CD14-positive monocyte (primary cell): ENCODE measurements around the gene TBC1D5. TPM values are rescaled to one million over a fixed set of nuclear protein-coding genes. Genes with fewer than 3 reads are reported as not detected.

Experiments
- DNase-seq, 3 donors: peaks; one replicate each; pipeline ENCODE4 v3.0.0-alpha.2; 2011 to 2022
- H2AFZ ChIP-seq: 2 replicates; pipeline ENCODE4 v1.6.0; 2012; ENCODE audit warnings: mild to moderate bottlenecking, low read depth, low read length, inconsistent platforms; ENCODE audit not compliant: insufficient read depth, poor library complexity, severe bottlenecking
- H3K27ac ChIP-seq, 2 donors: 1 replicate in 1 of 2; 2 replicates in 1 of 2; pipeline ENCODE4 v1.5.1; 2012 to 2013; ENCODE audit warnings: low read length in 2 of 2, control low read depth in 1 of 2, inconsistent platforms in 1 of 2, low read depth in 1 of 2, mild to moderate bottlenecking in 1 of 2
- H3K27me3 ChIP-seq, 2 donors: one replicate each; pipeline versions ENCODE4 v1.6.0 to v1.6.1; 2011 to 2013; ENCODE audit warnings: low read length in 2 of 2; ENCODE audit not compliant: control insufficient read depth in 2 of 2, insufficient read depth in 2 of 2
- H3K36me3 ChIP-seq, 2 donors: replicated peaks in 1 of 2; 1 replicate in 1 of 2; 2 replicates in 1 of 2; pipeline versions ENCODE4 v1.5.1 to v1.6.1; 2012 to 2013; ENCODE audit warnings: low read length in 2 of 2, control low read depth in 1 of 2, inconsistent platforms in 1 of 2, mild to moderate bottlenecking in 1 of 2; ENCODE audit not compliant: insufficient read depth in 2 of 2, control insufficient read depth in 1 of 2
- H3K4me1 ChIP-seq, 2 donors: 1 replicate in 1 of 2; 2 replicates in 1 of 2; pipeline versions ENCODE4 v1.5.1 to v1.6.1; 2012 to 2013; ENCODE audit warnings: low read length in 2 of 2, control low read depth in 1 of 2, inconsistent platforms in 1 of 2, mild to moderate bottlenecking in 1 of 2, moderate library complexity in 1 of 2; ENCODE audit not compliant: insufficient read depth in 2 of 2, control insufficient read depth in 1 of 2
- H3K4me2 ChIP-seq: replicated peaks from 2 replicates; pipeline ENCODE3; 2012; ENCODE audit warnings: low read length, moderate library complexity, mild to moderate bottlenecking; ENCODE audit not compliant: poor library complexity, severe bottlenecking; ENCODE audit errors: extremely low read depth
- H3K4me3 ChIP-seq, 3 experiments: fragments of 200-600 bp in 1 of 3; sonication (generic) in 1 of 3; replicated peaks in 1 of 3; 1 replicate in 2 of 3; 2 replicates in 1 of 3; pipeline ENCODE4 v1.5.1; 2011 to 2013; ENCODE audit warnings: low read length in 3 of 3, mild to moderate bottlenecking in 3 of 3, control low read depth in 2 of 3, low read depth in 2 of 3, inconsistent platforms in 1 of 3, moderate library complexity in 1 of 3
- H3K79me2 ChIP-seq: 2 replicates; pipeline ENCODE4 v1.6.0; 2012; ENCODE audit warnings: mild to moderate bottlenecking, control low read depth, inconsistent platforms, low read length, moderate library complexity; ENCODE audit not compliant: insufficient read depth
- H3K9ac ChIP-seq: 2 replicates; pipeline ENCODE4 v1.6.0; 2017; ENCODE audit warnings: low read length, mild to moderate bottlenecking; ENCODE audit not compliant: insufficient read depth, poor library complexity, severe bottlenecking
- H3K9me3 ChIP-seq, 2 donors: replicated peaks in 1 of 2; 1 replicate in 1 of 2; 2 replicates in 1 of 2; pipeline versions ENCODE4 v1.5.1 to v1.6.1; 2012 to 2013; ENCODE audit warnings: low read length in 2 of 2, control low read depth in 1 of 2; ENCODE audit not compliant: control insufficient read depth in 1 of 2, insufficient read depth in 1 of 2
- H4K20me1 ChIP-seq: 2 replicates; pipeline ENCODE4 v1.6.0; 2012; ENCODE audit warnings: mild to moderate bottlenecking, low read length, control low read depth, moderate library complexity; ENCODE audit not compliant: insufficient read depth
- H3K27ac Mint-ChIP-seq, 7 donors: one replicate each; pipeline ENCODE4 v1.8.0; 2020; ENCODE audit warnings: mild to moderate bottlenecking in 7 of 7, mixed read lengths in 7 of 7, moderate library complexity in 6 of 7, inconsistent platforms in 2 of 7
- H3K27me3 Mint-ChIP-seq, 3 donors: one replicate each; pipeline ENCODE4 v1.8.0; 2021 to 2022; ENCODE audit warnings: low read depth in 3 of 3, mild to moderate bottlenecking in 3 of 3, mixed read lengths in 3 of 3, moderate library complexity in 3 of 3, inconsistent platforms in 1 of 3
- H3K36me3 Mint-ChIP-seq, 2 donors: one replicate each; pipeline ENCODE4 v1.8.0; 2020; ENCODE audit warnings: mixed read lengths in 2 of 2, inconsistent platforms in 1 of 2, mild to moderate bottlenecking in 1 of 2
- H3K4me1 Mint-ChIP-seq: one replicate; pipeline ENCODE4 v1.8.0; 2020; ENCODE audit warnings: mild to moderate bottlenecking, mixed read lengths
- H3K4me3 Mint-ChIP-seq, 2 donors: one replicate each; pipeline ENCODE4 v1.8.0; 2020; ENCODE audit warnings: mild to moderate bottlenecking in 2 of 2, mixed read lengths in 2 of 2, moderate library complexity in 1 of 2
- H3K9me3 Mint-ChIP-seq, 7 donors: one replicate each; pipeline ENCODE4 v1.8.0; 2020 to 2022; ENCODE audit warnings: mixed read lengths in 7 of 7, mild to moderate bottlenecking in 6 of 7, moderate library complexity in 6 of 7, inconsistent platforms in 2 of 7
- CTCF ChIP-seq: fragments of 200-600 bp; IDR thresholded peaks from one replicate; pipeline ENCODE4 v1.8.0; 2022; ENCODE audit warnings: antibody characterized with exemption, mild to moderate bottlenecking
- WGBS: methylation state at CpG from one replicate; pipeline ENCODE4 v1.1.5; 2013; ENCODE audit warnings: missing lambda C conversion rate; ENCODE audit not compliant: insufficient coverage; 5-methylcytosine and 5-hydroxymethylcytosine counted together
- intact Hi-C, 2 donors: fragments of 100-400 bp; cut with micrococcal nuclease; formaldehyde crosslinking; loops; one replicate each; pipeline versions ENCODE4 v1.15.0 to v1.15.1; 2023
- polyA plus RNA-seq, 3 donors: library from polyadenylated mRNA; depleted of rRNA in 1 of 3; unstranded in 2 of 3; stranded (reverse) in 1 of 3; fragments of 300-500 nt in 2 of 3; fragments of >200 nt in 1 of 3; fragmentation: Illumina TruSeq in 2 of 3; gene quantifications; 1 replicate in 2 of 3; 2 replicates in 1 of 3; pipeline ENCODE4 v1.2.3, GENCODE V29; 2012 to 2021

Gene TBC1D5
- polyA plus RNA-seq, 3 donors: 17.6 to 35.3 (median 21.0) TPM

DNA sequence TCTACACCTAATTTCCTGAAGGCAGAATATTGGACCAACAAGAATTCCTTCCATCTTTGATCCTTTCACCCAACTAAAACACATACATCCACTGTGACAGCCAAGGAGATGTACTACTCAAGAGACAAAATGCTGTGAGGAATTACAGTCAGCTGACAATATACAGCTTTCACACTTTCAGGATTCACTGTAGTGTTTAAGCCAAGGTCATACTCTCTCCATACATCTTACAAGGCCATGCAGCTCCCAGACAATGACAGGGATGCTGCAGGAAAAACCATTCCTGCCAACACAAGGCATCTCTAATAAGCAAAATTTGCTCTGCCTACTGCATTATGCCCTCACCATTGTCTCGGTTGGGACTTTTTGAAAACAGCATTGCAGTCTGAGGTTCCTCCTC lies 170.7 kb downstream of the TBC1D5 start:
- no peaks in the 10 kb centered on the region for H3K9me3 Mint-ChIP-seq
- H3K4me3 Mint-ChIP-seq: no peak overlapping the region
- no peaks in the 10 kb centered on the region for H3K27me3 ChIP-seq
- no peaks in the 10 kb centered on the region for H3K27me3 Mint-ChIP-seq
- no peaks in the 10 kb centered on the region for H3K79me2 ChIP-seq
- no peak overlapping the region for H3K9ac ChIP-seq
- H3K36me3 Mint-ChIP-seq: peaks cover 0 to 3% of the 10 kb centered on the region in 2 donors
- DNase-seq: no peak
- H3K4me3 ChIP-seq: no peak overlapping the region
- WGBS: 100% methylated on average over 1 of the region's 1 CpG
- peaks cover 9% of the 10 kb centered on the region for H4K20me1 ChIP-seq
- H3K4me2 ChIP-seq: no peak overlapping the region
- no peak overlapping the region for H2AFZ ChIP-seq
- H3K36me3 ChIP-seq: no peaks in the 10 kb centered on the region
- no peak overlapping the region for H3K27ac ChIP-seq
- no peaks in the 10 kb centered on the region for H3K4me1 ChIP-seq
- no peaks in the 10 kb centered on the region for H3K9me3 ChIP-seq
- H3K4me1 Mint-ChIP-seq: peaks cover 5% of the 10 kb centered on the region
- no peak for TF ChIP-seq CTCF
- intact Hi-C loops: no loop called here
- no peak overlapping the region for H3K27ac Mint-ChIP-seq

DNA sequence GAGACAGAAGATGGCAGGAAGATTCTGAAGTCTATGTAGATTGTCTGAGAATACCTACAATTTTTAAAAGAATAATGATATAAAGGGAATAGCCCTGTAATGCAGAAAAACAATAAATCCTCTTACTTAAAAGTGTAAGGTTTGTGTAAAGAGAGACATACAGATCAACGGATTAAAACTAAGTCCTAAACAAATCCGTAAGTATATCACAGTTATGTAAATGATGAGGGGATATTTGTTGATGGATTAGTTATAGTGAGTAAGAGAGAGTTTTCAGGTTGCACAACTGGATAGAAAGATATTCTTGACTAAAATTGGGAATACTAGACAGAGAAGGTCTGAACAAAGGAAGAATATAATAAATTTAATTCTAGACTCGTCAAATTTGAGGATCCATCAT lies 179.6 kb downstream of the TBC1D5 start:
- intact Hi-C loops: no loop called here
- no peaks in the 10 kb centered on the region for H3K79me2 ChIP-seq
- H2AFZ ChIP-seq: no peak overlapping the region
- no peaks in the 10 kb centered on the region for H3K27me3 ChIP-seq
- no peaks in the 10 kb centered on the region for H3K27me3 Mint-ChIP-seq
- H4K20me1 ChIP-seq: no peaks in the 10 kb centered on the region
- no peak overlapping the region for H3K4me2 ChIP-seq
- H3K27ac Mint-ChIP-seq: no peak overlapping the region
- TF ChIP-seq CTCF: no peak
- H3K4me3 Mint-ChIP-seq: no peak overlapping the region
- no peaks in the 10 kb centered on the region for H3K36me3 ChIP-seq
- H3K36me3 Mint-ChIP-seq: peaks cover 10% of the 10 kb centered on the region in 2 donors
- no peak overlapping the region for H3K9ac ChIP-seq
- H3K9me3 ChIP-seq: no peaks in the 10 kb centered on the region
- H3K4me3 ChIP-seq: no peak overlapping the region
- no peaks in the 10 kb centered on the region for H3K4me1 ChIP-seq
- H3K4me1 Mint-ChIP-seq: no peaks in the 10 kb centered on the region
- H3K27ac ChIP-seq: no peak overlapping the region
- no peak for DNase-seq
- no CpG with 5 or more reads among the region's 3 CpGs for WGBS
- peaks cover 0 to 5% (median 0%) of the 10 kb centered on the region in 7 donors for H3K9me3 Mint-ChIP-seq
